ENCODE measurements around the gene IFNL3.

The IFNL3 gene

DNA sequence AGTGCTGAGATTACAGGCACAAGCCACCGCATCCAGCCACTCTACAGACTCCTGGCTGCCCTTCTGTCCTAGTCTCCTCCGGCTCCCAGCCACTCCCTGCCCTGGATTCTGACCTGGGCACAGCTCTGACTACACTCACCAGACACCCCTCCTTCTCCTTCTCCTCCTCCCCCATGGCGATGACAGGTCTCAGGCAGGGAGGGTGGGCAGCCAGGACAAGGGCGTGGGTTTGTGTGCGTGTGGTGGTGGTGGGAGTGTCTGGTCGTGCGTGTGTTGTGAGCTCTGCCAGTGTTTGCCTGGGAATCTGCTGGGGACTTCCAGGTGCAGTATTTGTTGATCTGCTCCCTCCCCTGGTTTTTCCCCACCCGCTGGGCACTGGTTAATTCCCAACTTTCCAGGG lies 51.0 kb downstream of the IFNL3 start:
- no peak for DNase-seq (ENCODE audit: low read depth in 3 of 3)

Data from stimulated activated CD4-positive, alpha-beta T cell treated with anti-CD3 and anti-CD28 coated beads, TNF-alpha, amount 100 ng/mL, for 24 hours (primary cell).